Adrenal gland (tissue), 12 donors: ENCODE measurements around the gene MUC13. TPM values are rescaled to one million over a fixed set of nuclear protein-coding genes. Genes with fewer than 3 reads are reported as not detected.

Experiments
- DNase-seq, 7 donors: peaks; one replicate each; pipeline ENCODE4 v3.0.0-alpha.2; 2019 to 2020
- H3K27ac ChIP-seq, 5 donors: fragments of 200-600 bp; sonication (generic) in 4 of 5; 1 replicate in 3 of 5; 2 replicates in 2 of 5; pipeline versions ENCODE4 v1.5.1 to v1.8.0; 2016 to 2020; ENCODE audit warnings: mild to moderate bottlenecking in 1 of 5
- H3K27me3 ChIP-seq: fragments of 200-600 bp; 2 replicates; pipeline ENCODE4 v1.8.0; 2021
- H3K36me3 ChIP-seq, 2 donors: fragments of 200-600 bp; replicated peaks in 1 of 2; 1 replicate in 1 of 2; 2 replicates in 1 of 2; pipeline versions ENCODE4 v1.5.1 to v1.8.0; 2018 to 2022
- H3K4me1 ChIP-seq, 2 donors: fragments of 200-600 bp; replicated peaks in 1 of 2; 1 replicate in 1 of 2; 2 replicates in 1 of 2; pipeline versions ENCODE4 v1.5.1 to v1.8.0; 2018 to 2021
- H3K4me3 ChIP-seq, 4 donors: fragments of 200-600 bp; sonication (generic) in 3 of 4; one replicate each; pipeline ENCODE4 v1.5.1; 2016 to 2018
- H3K9me3 ChIP-seq, 3 donors: fragments of 200-600 bp; sonication (generic) in 1 of 3; replicated peaks in 1 of 3; 1 replicate in 2 of 3; 2 replicates in 1 of 3; pipeline versions ENCODE4 v1.5.1 to v1.8.0; 2016 to 2021
- CTCF ChIP-seq, 6 experiments: fragments of 450-650 bp in 4 of 6; fragments of 200-600 bp in 2 of 6; sonication (generic) in 1 of 6; IDR thresholded peaks; 1 replicate in 5 of 6; 2 replicates in 1 of 6; pipeline versions ENCODE4 v1.5.1 to v1.8.0; 2016 to 2021; ENCODE audit warnings: antibody characterized with exemption in 6 of 6, mild to moderate bottlenecking in 2 of 6, moderate library complexity in 1 of 6
- POLR2A ChIP-seq, 2 donors: fragments of 450-650 bp; IDR thresholded peaks; one replicate each; pipeline ENCODE4 v1.6.1; 2017; ENCODE audit warnings: antibody characterized with exemption in 2 of 2, mild to moderate bottlenecking in 2 of 2, moderate library complexity in 1 of 2
- WGBS, 4 donors: extraction: QIAGEN DNeasy Blood & Tissue Kit in 2 of 4; methylation state at CpG; one replicate each; pipeline versions ENCODE4 v1.1.5 to v1.1.7; 2013 to 2017; 5-methylcytosine and 5-hydroxymethylcytosine counted together
- intact Hi-C, 2 donors: fragments of 100-400 bp; cut with DNase I; formaldehyde crosslinking; loops; one replicate each; pipeline versions ENCODE4 v1.14.1 to v1.15.0; 2022 to 2023
- polyA plus RNA-seq, 3 donors: library from polyadenylated mRNA; stranded (reverse); fragments of 200-250 nt in 2 of 3; fragments of 350-450 nt in 1 of 3; fragmentation: Illumina TruSeq in 1 of 3; extraction: RNeasy Lipid Tissue Mini Kit (QIAGEN cat#74804) in 1 of 3; gene quantifications; one replicate each; pipeline ENCODE4 v1.2.3, GENCODE V29; 2013 to 2014
- total RNA-seq, 9 donors: library from RNA; depleted of rRNA in 4 of 9; stranded (reverse); fragments of >200 nt in 4 of 9; fragments of 120-200 nt in 1 of 9; fragmentation: NEBNext Ultra II Directional in 1 of 9; extraction: Animal tissue kit (Norgen Biotek cat#: 25700) in 1 of 9; gene quantifications; one replicate each; pipeline versions ENCODE4 v1.1.0 to v1.2.4, GENCODE V29; 2013 to 2023
- donor health status: healthy with polysubstance abuse.
- donor health status: Bipolar disorder and iron deficiency.
- donor health status: DM: yes; HTN: yes; CAD: no.
- donor health status: DM: no; HTN: no; CAD: no.
- donor health status: DM: no; HTN: no; CAD: no.
- donor health status: DM: yes; HTN: yes; CAD: no.

Gene MUC13
- total and polyA plus RNA-seq, 12 donors: 0.06 to 2.6 (median 0.11) TPM; not detected in 5

GRCh38 chr3:124965413-124965812 lies 30.9 kb upstream of the MUC13 start:
- intact Hi-C loops: no loop called here
- H3K27me3 ChIP-seq: no peaks in the 10 kb centered on the region
- H3K27ac ChIP-seq: no peak overlapping the region
- no peaks in the 10 kb centered on the region for H3K9me3 ChIP-seq
- peaks cover 0 to 4% of the 10 kb centered on the region in 2 donors for H3K4me1 ChIP-seq
- TF ChIP-seq CTCF (IDR thresholded peaks at IDR 0.05) (no peak), POLR2A (IDR thresholded peaks at IDR 0.05) (no peak)
- H3K36me3 ChIP-seq: peaks cover 0 to 12% of the 10 kb centered on the region in 2 donors
- DNase-seq: no peak
- no peak overlapping the region for H3K4me3 ChIP-seq
- WGBS, 4 donors: 79 to 84% (median 81%) methylated on average over 1 of the region's 1 CpG

GRCh38 chr3:124964387-124964786 lies 29.8 kb upstream of the MUC13 start:
- H3K4me3 ChIP-seq: no peak overlapping the region
- 74 to 81% (median 80%) methylated on average over 4 of the region's 4 CpGs for WGBS, 4 donors
- H3K9me3 ChIP-seq: no peaks in the 10 kb centered on the region
- intact Hi-C loops: no loop called here
- peaks cover 0 to 4% of the 10 kb centered on the region in 2 donors for H3K4me1 ChIP-seq
- peaks cover 0 to 2% of the 10 kb centered on the region in 2 donors for H3K36me3 ChIP-seq
- no peaks in the 10 kb centered on the region for H3K27me3 ChIP-seq
- no peak overlapping the region for H3K27ac ChIP-seq
- TF ChIP-seq POLR2A (IDR thresholded peaks at IDR 0.05) (no peak), CTCF (IDR thresholded peaks at IDR 0.05) (no peak)
- no peak for DNase-seq

- Histone ChIP-seq H3K27ac (no peak overlapping the region), H3K36me3 (no peaks in the 10 kb centered on the region), H3K4me1 (peaks cover 0 to 4% of the 10 kb centered on the region in 2 donors), H3K27me3 (no peaks in the 10 kb centered on the region), H3K9me3 (no peaks in the 10 kb centered on the region), H3K4me3 (no peak overlapping the region)
- intact Hi-C loops: no loop called here
- TF ChIP-seq POLR2A (IDR thresholded peaks at IDR 0.05) (no peak), CTCF (IDR thresholded peaks at IDR 0.05) (no peak)
- WGBS, 4 donors: 55 to 61% (median 57%) methylated on average over 3 of the region's 3 CpGs
- no peak for DNase-seq
Measured at GRCh38 chr3:124963755-124964154, 29.2 kb upstream of the MUC13 start.

GRCh38 chr3:124962403-124962940 lies 27.9 kb upstream of the MUC13 start:
- Histone ChIP-seq H3K9me3 (no peaks in the 10 kb centered on the region), H3K27me3 (no peaks in the 10 kb centered on the region), H3K4me1 (peaks cover 0 to 4% of the 10 kb centered on the region in 2 donors), H3K36me3 (no peaks in the 10 kb centered on the region), H3K27ac (no peak overlapping the region), H3K4me3 (no peak overlapping the region)
- intact Hi-C loops: no loop called here
- 88 to 97% (median 94%) methylated on average over 2 of the region's 2 CpGs for WGBS, 4 donors
- no peak for DNase-seq
- TF ChIP-seq POLR2A (IDR thresholded peaks at IDR 0.05) (no peak), CTCF (IDR thresholded peaks at IDR 0.05) (no peak)
